ENCODE results near the gene ROM1.

GRCh38 chr11:62610403-62610802 is 2.7 kb upstream of the ROM1 start:
- TF ChIP-seq POLR2A (IDR thresholded peaks at IDR 0.05; ENCODE audit: low read length), result no peak
- TF ChIP-seq CTCF (IDR thresholded peaks at IDR 0.05), result no peak
